HG03575 (cell line): ENCODE results near the gene RBM39.
A peak's percentile ranks its signal among the peaks of the same experiment; 100 is the strongest.
"Not testable (repeated sequence)": the region's sequence is repeated elsewhere in the genome, so short reads cannot be mapped to it uniquely, and the experiment has no call there.

Source experiments
- ATAC-seq: cut with Tn5 transposase; IDR thresholded peaks from one replicate; pipeline ENCODE4 v1.9.1; 2021; ENCODE audit not compliant: unreplicated experiment, insufficient number of reproducible peaks, low FRiP score; ENCODE audit errors: extremely low read depth

RBM39 gene

DNA sequence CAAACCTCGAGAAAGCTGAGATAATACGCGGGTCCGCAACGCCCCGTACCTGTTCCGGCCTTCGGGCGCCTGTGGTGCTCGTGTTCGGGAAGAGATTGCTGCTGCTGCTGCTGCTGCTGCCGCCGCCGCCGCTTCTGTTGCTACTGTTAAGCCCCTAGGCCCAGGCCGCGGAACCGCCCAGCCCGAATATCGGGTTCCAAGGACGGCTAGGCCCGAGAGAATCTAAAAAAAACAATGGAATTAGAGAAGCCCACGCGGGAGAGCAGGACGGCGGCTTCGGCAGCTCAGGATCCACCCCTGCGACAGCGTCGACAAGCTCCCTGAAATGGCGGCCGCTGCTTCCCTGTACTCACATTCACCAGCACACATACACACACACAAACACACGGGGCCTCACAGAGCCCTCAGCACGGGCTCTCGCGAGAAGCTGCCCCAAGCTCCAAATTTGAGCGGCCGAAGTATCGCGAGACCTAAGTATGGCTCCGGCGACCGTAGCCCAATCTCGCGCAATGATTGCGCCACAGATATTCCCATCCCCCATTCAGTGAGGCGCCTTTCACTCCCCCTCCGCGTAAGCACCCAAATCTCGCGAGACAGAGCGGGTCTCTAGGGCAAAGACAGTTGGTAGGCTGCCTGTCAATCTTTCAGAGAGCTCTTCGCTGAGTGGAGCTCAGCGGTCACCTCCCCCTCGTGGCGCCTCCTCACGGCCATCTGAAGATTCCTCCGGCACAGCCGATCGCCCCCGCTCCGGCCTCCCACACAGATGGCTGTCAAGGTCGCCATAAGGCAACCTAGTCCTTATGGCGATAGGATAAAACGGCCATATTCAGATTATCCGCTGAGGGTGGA lies at the start of gene RBM39:
Gene RBM39, minus strand, starts transcription at position 369 of the 849 bp plus-strand sequence. CDS start 1,386 bp downstream, outside the sequence.
- ATAC-seq: peak; percentile 57

DNA sequence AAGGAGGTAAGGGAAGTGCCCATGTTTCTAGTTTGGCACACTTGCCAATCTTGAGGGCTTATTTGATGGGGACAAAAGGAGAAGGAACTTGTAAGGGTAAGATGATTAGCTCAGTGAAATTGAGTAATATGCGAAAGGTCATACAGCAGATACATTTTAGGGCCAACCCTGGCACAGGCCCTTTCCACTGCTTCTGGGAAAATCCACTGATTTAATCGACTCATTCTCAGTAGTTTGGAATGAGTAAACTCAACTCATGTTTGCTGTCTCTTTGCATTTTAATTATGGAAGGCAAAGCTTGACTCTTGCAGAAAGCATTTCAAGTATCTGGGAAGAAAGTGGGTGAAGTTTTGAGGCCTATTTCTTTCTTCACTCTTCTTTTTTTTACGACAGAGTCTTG lies 49.8 kb upstream of the RBM39 start:
- ATAC-seq: no peak

DNA sequence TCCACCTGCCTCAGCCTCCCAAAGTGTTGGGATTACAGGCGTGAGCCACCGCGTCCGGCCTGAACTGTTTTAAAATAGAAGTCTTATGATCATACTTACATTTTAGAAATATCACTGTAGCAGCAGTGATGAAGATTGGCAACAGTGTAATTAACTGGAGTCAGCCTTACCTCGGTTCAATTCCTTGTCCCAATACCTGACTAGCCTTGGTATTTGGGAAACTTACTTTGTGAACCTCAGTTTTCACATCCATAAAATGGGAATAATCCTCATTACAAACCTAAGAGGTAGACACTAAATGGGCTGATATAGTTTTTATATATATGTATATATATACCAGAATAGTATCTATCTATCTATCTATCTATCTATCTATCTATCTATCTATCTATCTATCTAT lies 49.0 kb upstream of the RBM39 start:
- no peak for ATAC-seq

DNA sequence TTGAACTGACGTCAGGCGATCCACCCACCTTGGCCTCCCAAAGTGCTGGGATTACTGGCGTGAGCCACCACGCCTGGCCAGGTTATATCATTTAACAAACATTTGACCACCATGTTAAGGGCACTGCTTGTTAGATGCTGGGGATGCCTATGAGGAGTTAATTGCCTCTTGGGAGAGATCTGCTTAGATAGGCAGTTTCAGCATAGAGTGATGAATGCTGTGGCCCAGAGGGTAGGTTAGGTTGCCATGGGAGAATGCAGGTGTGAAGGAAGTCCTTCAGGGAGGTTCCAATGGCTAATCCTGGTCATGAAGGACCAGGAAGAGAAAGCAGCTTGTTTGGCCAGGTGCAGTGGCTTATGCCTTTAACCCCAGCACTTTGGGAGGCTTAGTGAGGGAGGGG lies 46.7 kb upstream of the RBM39 start:
- ATAC-seq: no peak

DNA sequence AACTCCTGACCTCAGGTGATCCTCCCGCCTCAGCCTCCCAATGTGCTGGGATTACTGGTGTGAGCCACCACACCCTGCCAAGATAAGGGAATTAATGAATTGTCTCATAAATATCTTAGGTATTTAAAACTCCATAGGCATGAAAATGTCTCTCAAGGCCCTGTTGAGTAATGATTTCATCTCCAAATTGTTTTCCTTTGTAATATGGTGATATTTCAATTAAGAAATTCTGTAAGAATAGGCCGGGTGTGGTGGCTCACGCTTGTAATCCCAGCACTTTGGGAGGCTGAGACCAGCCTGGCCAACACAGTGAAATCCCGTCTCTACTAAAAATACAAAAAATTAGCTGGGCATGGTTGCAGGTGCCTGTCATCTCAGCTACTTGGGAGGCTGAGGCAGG lies 43.5 kb upstream of the RBM39 start:
- not testable (repeated sequence) for ATAC-seq

DNA sequence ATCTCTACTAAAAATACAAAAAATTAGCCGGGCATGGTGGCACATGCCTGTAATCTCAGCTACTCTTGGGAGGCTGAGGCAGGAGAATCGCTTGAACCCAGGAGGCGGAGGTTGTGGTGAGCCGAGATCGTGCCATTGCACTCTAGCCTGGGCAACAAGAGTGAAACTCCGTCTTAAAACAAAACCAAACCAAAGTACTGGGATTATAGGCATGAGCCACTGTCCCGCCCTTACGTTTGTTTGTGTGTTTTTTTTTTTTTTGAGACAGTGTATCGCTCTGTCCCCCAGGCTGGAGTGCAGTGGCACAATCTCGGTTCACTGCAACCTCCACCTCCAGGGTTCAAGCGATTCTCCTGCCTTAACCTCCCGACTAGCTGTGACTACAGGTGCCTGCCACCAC lies 41.8 kb upstream of the RBM39 start:
- ATAC-seq: not testable (repeated sequence)

DNA sequence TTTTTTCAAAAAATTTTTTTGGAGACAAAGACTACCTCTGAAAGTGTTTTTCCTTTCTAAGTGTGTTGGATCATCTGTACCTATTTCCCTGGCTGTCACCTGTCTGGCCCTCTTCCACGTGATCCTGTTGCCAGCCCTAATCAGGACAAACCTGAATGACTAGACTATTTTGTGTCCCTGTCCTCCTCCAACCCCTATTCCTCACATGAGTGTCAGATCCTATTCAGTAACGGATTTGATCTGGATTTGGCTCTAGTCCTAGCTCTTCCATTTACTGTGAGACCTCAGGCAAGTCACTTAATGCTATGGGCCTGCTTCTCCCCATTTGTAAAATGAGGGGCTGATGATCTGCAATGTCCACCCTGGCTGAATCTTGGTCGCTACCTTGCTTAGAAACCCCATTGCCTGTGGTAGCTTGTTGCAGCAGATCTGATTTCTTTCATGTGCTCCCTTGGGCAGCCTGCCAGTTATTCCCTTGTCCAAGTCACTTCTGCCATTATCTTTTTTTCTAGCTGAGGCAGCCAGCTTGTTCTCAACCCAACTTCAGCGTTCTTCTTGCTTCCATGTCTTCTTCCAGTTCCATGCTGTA lies 34.5 kb upstream of the RBM39 start:
- ATAC-seq: no peak

DNA sequence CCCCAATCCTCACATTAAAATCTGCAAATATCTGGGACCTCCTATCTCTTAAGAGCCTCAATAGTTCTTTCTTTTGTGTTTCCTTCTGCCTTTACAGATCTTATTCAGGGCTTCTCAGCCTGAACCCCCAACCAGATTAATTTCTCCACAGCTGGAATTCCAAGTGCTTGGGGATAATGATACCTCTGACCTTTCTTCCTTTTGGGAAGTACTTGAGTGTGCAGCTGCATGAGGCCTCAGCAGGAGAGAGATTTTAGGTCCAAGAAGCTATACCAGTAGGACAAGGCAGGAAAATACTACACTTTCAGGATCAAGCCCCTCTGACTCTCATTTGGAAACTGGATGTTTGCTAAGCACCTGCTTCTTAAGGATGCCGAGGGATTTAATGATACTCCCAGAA lies 32.3 kb upstream of the RBM39 start:
- ATAC-seq: no peak

DNA sequence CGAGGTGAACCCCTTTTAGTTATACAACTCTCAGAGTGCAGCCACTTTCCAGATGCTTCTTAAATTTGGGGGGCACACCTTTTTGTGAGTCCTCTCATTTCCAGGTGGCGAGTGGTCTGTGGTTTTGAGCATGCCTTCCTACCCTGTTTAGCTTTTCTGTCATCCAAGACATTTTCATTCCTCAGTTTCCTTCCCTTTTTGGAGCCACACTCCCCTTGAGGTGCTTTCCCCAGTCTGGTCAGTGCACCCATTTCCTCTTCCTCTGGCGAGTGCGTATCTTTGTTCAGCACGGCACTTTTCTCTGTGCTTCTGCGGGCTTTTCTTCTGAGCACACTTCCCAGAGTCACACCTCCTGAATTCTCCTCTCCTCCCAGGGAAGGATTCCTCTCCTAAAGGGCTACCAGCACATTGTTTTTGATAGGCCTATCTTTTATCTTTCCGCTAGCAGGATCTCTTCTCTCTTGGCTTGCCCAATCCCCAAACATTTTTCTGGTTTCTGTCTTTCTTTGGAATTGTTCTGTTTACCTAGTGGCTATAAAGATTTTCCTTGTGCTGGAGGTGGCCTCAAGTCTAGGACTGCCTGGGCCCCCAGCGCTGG lies 31.2 kb upstream of the RBM39 start:
- no peak for ATAC-seq

DNA sequence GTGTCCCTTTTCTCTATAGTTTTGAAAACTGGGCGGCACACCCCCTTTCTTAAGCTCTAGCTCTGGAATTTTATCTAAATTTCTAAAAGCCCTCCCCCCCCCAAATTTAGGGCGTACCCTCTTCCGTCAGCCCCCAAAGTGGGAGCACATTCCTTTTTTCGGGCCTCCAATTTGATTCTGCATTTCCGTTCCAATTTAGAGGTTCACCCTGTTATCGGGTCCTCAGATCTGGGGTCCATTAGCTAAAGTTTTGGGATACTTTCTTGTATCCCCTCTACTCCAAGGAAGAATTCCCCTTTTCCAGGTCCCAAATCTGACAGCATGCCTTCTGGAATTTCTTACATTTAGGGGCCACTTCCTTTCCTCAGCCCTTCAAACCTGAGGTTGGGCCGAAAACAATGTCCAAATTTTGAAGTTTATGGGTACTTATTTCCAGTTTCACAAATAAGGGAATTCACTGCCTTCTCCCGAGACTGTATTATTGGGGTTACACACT lies 30.6 kb upstream of the RBM39 start:
- no peak for ATAC-seq

DNA sequence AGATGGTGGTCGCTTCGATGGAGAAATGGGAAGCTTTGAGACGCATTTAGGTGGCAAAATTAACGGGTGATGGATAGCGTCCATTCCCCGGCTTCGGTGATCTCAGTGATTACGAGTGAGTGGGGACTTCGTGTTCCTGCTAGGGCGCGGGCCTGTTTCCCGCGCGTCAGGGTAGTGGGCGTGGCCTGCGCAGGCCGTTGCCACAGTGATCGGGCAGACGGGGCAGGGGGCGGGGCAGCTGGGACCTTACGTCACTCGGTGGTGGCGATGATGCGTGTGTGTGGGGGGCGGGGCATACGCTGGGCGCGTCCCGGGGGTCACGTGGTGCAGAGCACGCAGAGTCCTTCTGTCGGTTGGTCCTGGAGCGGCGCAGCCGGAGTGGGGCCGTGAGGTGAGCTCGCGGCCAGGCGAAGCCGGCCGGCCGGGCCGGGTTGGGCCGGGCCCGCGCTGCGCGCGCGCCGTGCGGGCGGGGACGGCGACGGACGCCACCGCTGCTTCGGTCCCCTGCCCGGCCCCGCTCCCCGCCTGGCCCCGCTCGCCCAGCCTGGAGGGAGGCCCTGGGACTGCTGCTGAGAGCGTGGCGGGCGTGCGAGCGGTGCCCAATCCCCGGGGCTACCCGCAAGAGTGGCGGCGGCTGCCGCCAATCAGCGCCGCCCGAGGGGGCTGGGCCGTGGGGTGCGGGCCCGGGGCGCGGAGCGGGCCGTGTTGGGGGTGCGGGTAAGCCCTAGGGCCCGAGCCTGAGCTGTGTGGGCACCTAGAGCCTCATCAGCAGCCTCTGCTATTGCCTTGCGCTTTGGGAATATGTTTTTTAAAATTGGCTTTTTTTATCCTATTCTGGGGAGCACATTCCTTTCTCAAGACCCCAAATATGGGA lies 29.9 kb upstream of the RBM39 start, which contains the start of gene PHF20:
Gene PHF20, plus strand, starts transcription at position 327 of the 874 bp plus-strand sequence. CDS start 29,508 bp downstream, outside the sequence.
- ATAC-seq: peak; percentile 40

DNA sequence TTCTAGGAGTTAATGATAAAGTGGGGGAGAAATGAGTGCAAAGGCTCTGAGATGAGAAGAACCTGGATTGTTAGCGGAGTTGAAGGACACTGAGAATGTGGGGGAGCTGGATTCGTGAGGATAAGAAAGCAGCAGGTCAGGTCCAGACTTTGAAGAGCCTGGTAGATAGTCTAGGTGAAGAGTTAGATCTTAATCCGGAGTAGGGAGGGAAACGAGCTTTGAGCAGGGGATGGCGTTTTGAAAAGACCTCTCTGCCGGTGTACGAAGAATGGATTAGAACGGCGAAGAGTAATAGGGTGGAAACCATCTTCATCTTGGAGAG lies 29.3 kb upstream of the RBM39 start:
- ATAC-seq: no peak

DNA sequence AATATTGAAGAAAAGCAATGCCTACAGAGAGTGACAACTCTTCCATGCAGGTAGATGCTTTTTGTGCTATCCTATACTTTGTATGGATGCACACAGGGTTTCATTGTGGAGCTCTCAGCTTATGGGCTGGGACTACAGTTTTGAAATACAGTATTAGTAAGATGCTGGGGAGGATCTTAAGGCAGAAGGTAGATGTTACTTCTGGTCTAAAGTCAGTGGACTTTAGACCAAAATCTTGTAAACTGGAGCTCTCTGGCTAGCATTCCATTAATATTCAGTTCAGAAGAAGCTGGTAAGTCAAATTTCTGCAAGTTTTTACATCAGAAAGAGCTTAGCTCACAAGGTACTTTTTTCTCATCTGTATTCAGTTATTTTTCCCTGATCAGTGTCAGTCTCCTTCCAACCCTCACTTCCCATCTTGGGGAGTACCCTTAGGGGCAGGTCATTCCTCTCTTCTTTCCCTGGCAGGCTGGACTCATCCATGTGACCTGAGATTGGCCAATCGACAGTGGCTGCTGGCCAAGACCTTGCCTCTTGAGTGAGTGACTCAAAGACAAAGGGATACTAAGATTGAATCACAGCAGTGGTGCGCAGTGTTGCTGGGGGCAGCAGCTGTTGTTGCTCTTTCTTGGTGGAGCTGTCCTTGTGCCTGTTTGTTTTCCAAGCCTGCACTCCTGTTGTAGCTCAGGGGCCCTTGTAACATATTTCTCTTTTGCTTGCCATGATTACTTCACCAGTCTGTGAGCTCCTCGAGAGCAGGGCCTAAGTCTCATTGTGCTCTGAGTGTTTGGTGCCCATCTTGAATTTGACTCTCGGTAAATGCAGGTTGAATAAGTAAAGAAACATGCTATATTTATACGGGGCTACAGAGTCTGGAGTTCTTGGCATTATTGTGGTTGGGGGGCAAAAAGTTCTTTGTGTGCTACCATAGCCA lies 26.9 kb upstream of the RBM39 start:
- ATAC-seq: no peak

DNA sequence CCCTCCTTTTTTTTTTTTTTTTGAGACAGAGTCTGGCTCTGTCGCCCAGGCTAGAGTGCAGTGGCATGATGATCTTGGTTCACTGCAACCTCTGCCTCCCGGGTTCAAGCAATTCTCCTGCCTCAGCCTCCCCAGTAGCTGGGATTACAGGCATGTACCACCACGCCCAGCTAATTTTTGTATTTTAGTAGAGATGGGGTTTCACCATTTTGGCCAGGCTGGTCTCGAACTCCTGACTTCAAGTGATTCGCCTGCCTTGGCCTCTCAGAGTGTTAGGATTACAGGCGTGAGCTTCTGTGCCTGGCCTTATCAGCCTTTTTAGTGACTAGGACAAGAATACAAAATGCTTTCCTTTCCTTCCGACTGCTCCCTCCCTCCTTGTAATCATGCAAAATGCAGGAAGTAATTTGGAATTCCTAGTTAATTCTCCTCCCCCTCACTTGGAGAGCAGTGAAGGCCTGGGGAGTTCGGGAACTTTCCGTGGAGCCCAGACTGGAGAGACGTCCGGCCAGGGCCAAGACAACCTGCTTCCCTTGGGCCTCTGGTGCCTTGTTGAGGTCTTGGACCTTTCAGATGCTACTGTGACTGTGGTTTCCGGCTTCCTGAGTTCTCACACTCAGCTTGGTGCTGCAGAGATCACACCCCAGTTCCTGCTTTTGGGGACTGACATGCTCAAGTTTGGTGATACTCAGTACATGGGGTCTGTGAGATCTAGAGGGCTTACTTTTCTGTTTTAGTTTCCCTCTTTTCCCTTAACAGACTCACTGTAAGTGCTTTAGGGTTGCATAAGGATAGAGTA lies 25.8 kb upstream of the RBM39 start:
- ATAC-seq: no peak

DNA sequence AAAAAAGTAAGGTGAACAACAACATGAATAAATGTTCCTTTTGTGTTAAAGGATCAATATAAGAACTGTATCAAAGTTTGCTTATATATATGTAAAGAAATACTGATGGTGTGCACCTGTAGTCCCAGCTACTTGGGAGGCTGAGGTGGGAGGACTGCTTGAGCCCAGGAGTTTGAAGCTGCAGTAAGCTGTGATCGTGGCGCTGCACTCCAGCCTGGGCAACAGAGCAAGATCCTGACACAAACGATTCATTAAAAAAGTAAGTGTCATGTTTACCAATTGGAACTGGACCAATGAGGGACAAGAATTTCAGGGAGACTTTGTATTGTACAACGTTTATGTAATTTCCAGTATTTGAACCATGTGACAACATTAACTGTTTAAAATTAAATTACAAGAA lies 24.8 kb upstream of the RBM39 start:
- no peak for ATAC-seq

DNA sequence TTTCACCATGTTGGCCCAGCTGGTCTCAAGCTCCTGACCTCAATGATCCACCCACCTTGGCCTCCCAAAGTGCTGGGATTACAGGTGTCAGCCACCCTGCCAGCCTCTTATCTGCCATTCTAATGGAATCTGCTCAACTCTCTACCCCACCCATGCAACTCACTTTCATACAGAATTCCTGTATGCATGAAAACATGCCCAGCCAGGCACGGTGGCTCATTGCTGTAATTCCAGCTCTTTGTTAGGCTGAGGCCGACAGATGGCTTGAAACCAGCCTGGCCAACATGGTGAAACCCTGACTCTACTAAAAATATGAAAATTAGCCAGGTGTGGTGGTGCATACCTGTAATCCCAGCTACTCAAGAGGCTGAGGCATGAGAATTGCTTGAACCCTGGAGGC lies 22.9 kb upstream of the RBM39 start:
- not testable (repeated sequence) for ATAC-seq

DNA sequence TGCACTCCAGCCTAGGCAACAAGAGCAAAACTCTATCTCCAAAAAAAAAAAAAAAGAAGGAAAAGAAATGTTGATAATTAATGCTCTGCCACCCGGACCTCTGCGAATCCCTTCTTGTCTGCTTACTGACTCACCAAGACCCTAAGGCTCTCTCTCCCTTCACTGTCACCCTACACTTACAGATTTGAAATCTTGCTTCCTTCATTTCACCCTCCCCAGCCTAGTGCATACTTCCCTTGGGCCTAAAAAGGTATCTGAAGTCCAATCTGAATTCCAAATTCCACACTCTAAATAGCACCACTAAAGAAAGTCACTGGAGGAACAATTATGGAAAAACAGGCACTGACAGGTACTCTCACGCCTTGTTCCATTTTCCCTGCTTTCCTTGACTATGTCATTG lies 20.4 kb upstream of the RBM39 start:
- ATAC-seq: no peak
